ENCODE results near the gene ST3GAL4. TPM values are rescaled to one million over a fixed set of nuclear protein-coding genes. Genes with fewer than 3 reads are reported as not detected.
A peak's percentile ranks its signal among the peaks of the same experiment; 100 is the strongest.

Gene ST3GAL4
- polyA plus RNA-seq, 1 donor: 20.4 TPM

DNA sequence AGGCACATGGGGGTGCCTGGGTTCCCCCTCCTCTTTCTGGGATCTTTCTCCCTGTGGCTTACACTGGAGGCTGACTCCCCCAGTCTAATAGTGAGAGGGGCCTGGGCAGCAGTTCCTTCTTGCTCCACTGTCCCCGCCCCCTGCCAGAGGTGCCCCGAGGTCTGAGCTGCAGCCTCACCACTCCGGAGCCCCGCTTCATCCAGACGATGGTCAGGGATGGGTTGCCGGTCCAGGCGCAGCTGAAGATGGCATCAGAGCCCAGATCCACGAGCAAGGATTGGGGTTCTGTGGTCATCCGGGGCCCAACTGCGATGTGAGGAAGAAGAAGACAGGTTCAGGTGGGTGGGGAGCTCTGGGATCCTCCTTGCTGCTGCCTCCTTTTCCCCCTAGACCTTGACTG, 91.1 kb downstream of the ST3GAL4 start:
- peaks cover 24% of the 10 kb centered on the region for H3K27me3 ChIP-seq (ENCODE audit: control insufficient read depth, insufficient read depth, low read length)
- DNase-seq: no peak
- no peaks in the 10 kb centered on the region for H3K4me1 ChIP-seq (ENCODE audit: control insufficient read depth, insufficient read depth, low read length)
- H3K9me3 ChIP-seq (ENCODE audit: control insufficient read depth, low read depth, low read length): peaks cover 8% of the 10 kb centered on the region
- WGBS (ENCODE audit: insufficient coverage, low lambda C conversion rate): no CpG with 5 or more reads among the region's 10 CpGs
- H3K4me3 ChIP-seq (ENCODE audit: low read length): no peak overlapping the region
- H3K36me3 ChIP-seq (ENCODE audit: control insufficient read depth, insufficient read depth, low read length): no peaks in the 10 kb centered on the region
- no peak overlapping the region for H3K27ac ChIP-seq (ENCODE audit: low read length)

DNA sequence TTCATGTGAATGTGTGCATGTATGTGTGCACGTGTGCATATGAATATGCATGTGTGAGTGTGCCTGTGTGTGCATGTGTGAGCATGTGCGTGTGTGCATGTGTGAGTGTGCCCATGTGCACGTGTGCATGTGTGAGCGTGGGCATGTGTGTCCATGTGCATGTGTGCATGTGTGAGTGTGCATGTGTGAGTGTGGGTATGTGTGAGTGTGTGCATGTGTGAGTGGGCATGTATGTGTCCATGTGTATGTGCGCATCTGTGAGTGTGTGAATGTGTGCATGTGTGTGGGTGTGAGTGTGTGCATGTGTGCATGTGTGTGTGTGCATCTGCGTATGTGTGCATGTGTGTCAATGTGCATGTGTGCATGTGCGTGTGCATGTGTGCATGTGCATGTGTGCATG, 94.7 kb downstream of the ST3GAL4 start:
- H3K27ac ChIP-seq (ENCODE audit: low read length): no peak overlapping the region
- peaks cover 27% of the 10 kb centered on the region for H3K27me3 ChIP-seq (ENCODE audit: control insufficient read depth, insufficient read depth, low read length)
- peaks cover 8% of the 10 kb centered on the region for H3K9me3 ChIP-seq (ENCODE audit: control insufficient read depth, low read depth, low read length)
- H3K4me3 ChIP-seq (ENCODE audit: low read length): no peak overlapping the region
- H3K4me1 ChIP-seq (ENCODE audit: control insufficient read depth, insufficient read depth, low read length): no peaks in the 10 kb centered on the region
- DNase-seq: no peak
- no CpG with 5 or more reads among the region's 7 CpGs for WGBS (ENCODE audit: insufficient coverage, low lambda C conversion rate)
- no peaks in the 10 kb centered on the region for H3K36me3 ChIP-seq (ENCODE audit: control insufficient read depth, insufficient read depth, low read length)

DNA sequence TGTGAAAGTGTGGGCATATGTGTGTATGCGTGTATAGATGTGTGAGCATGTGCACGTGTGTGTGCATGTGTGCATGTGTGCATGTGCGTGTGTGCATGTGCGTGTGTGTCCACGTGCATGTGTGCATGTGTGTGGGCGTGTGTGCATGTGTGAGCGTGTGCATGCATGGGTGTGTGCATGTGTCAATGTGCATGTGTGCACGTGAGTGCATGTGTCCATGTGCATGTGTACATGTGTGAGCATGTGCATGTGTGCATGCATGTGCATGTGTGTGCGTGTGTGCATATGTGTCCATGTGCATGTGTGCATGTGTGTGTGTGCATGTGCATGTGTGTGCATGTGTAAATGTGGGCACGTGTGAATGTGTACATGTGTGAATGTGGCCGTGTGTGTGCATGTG, 95.3 kb downstream of the ST3GAL4 start:
- no peaks in the 10 kb centered on the region for H3K36me3 ChIP-seq (ENCODE audit: control insufficient read depth, insufficient read depth, low read length)
- no peak overlapping the region for H3K4me3 ChIP-seq (ENCODE audit: low read length)
- H3K27ac ChIP-seq (ENCODE audit: low read length): no peak overlapping the region
- no peak for DNase-seq
- peaks cover 27% of the 10 kb centered on the region for H3K27me3 ChIP-seq (ENCODE audit: control insufficient read depth, insufficient read depth, low read length)
- no CpG with 5 or more reads among the region's 11 CpGs for WGBS (ENCODE audit: insufficient coverage, low lambda C conversion rate)
- peaks cover 8% of the 10 kb centered on the region for H3K9me3 ChIP-seq (ENCODE audit: control insufficient read depth, low read depth, low read length)
- H3K4me1 ChIP-seq (ENCODE audit: control insufficient read depth, insufficient read depth, low read length): no peaks in the 10 kb centered on the region

DNA sequence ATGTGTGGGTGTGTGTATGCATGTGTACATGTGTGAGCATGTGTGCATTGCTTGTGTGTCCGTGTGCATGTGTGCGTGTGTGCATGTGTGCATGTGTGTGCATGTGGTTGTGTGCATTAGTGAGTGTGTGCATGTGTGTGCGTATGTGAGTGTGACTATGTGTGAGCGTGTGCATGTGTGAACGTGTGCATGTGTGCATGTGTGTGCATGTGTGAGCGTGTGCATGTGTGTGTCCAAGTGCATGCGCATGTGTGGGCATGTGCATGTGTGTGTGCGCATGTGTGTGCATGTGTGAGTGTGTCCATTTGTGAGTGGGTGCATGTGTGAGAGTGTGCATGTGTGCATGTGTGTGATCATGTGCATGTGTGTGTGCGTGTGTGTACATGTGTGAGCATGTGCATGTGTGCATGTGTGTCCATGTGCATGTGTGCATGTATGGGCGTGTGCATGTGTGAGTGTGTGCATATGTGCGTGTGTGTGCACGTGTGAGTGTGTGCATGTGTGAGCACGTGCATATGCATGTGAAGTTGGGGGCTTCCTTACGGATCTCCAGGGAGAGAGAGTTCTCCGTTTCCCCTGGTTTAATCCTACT, 95.8 kb downstream of the ST3GAL4 start:
- Histone ChIP-seq H3K9me3 (ENCODE audit: control insufficient read depth, low read depth, low read length) (peaks cover 8% of the 10 kb centered on the region), H3K27me3 (ENCODE audit: control insufficient read depth, insufficient read depth, low read length) (peaks cover 31% of the 10 kb centered on the region), H3K27ac (ENCODE audit: low read length) (no peak overlapping the region), H3K4me3 (ENCODE audit: low read length) (no peak overlapping the region), H3K36me3 (ENCODE audit: control insufficient read depth, insufficient read depth, low read length) (no peaks in the 10 kb centered on the region), H3K4me1 (ENCODE audit: control insufficient read depth, insufficient read depth, low read length) (no peaks in the 10 kb centered on the region)
- no peak for DNase-seq
- WGBS (ENCODE audit: insufficient coverage, low lambda C conversion rate): no CpG with 5 or more reads among the region's 15 CpGs

DNA sequence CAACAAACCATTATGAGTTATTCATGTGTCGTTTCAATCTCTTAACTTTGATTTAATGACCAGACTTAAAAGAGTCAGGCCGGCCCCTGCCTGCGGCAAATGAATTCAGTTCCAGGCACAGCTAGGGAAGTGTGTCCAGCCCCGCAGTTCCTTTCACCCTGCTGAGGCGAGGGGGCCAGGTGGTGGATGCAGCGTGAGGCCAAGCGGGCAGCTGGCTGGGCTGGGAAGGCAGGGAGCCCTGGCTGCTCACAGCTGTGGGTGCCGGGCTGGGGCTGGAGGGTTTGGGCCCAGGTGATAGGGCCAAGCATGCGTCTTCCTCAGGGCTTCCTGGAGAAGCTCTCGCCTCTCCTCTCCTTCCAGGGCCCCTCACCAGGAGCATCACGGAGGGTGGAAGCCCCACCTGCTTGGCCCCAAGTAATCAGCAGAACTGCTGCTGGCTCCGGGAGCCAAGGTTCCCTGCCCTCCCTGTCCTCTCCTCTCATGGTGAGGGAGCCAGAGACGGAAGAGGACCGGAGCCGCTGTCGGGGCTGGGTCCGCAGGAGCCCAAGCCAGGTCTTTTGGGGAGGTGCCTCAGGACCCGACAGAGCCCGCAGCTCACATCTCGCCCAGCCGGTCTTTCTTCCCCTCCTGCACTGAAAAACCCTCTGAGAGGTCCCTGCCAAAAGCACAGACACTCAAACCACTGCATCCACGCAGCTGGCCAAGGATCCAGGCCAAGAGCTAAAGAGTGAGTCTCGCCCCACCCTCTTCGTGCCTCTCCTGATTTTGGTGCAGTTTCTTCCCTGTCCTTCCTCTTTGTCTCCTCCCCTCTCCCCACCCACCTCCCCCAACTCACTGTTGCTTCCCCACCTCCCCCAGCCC, 97.0 kb downstream of the ST3GAL4 start:
- Histone ChIP-seq H3K4me3 (ENCODE audit: low read length) (no peak overlapping the region), H3K36me3 (ENCODE audit: control insufficient read depth, insufficient read depth, low read length) (no peaks in the 10 kb centered on the region), H3K27ac (ENCODE audit: low read length) (no peak overlapping the region), H3K27me3 (ENCODE audit: control insufficient read depth, insufficient read depth, low read length) (peaks cover 34% of the 10 kb centered on the region), H3K9me3 (ENCODE audit: control insufficient read depth, low read depth, low read length) (peaks cover 8% of the 10 kb centered on the region), H3K4me1 (ENCODE audit: control insufficient read depth, insufficient read depth, low read length) (no peaks in the 10 kb centered on the region)
- no CpG with 5 or more reads among the region's 24 CpGs for WGBS (ENCODE audit: insufficient coverage, low lambda C conversion rate)
- DNase-seq: no peak

DNA sequence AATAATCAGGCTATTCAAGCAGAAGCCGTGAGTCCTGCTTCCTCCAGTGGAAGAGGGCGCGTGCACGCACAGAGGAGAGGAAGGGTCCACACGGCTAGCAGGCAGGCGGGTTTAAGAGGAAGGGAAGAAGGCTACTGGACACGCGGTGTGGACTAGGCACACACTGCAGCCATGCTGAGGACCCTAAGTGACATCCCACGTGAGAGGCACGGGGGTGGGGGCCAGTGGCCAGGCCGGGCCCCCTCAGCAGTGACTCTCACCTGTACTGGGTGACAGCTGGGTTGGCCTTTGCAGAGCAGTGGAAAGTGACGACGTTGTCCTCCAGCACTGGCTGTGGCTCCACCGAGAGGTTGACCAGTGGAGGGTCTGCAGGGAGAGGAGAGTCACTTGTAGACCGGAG, 100.6 kb downstream of the ST3GAL4 start:
- peaks cover 43% of the 10 kb centered on the region for H3K27me3 ChIP-seq (ENCODE audit: control insufficient read depth, insufficient read depth, low read length)
- no peak overlapping the region for H3K27ac ChIP-seq (ENCODE audit: low read length)
- H3K4me1 ChIP-seq (ENCODE audit: control insufficient read depth, insufficient read depth, low read length): no peaks in the 10 kb centered on the region
- no CpG with 5 or more reads among the region's 15 CpGs for WGBS (ENCODE audit: insufficient coverage, low lambda C conversion rate)
- no peaks in the 10 kb centered on the region for H3K36me3 ChIP-seq (ENCODE audit: control insufficient read depth, insufficient read depth, low read length)
- H3K4me3 ChIP-seq (ENCODE audit: low read length): no peak overlapping the region
- no peak for DNase-seq
- peaks cover 1% of the 10 kb centered on the region for H3K9me3 ChIP-seq (ENCODE audit: control insufficient read depth, low read depth, low read length)

DNA sequence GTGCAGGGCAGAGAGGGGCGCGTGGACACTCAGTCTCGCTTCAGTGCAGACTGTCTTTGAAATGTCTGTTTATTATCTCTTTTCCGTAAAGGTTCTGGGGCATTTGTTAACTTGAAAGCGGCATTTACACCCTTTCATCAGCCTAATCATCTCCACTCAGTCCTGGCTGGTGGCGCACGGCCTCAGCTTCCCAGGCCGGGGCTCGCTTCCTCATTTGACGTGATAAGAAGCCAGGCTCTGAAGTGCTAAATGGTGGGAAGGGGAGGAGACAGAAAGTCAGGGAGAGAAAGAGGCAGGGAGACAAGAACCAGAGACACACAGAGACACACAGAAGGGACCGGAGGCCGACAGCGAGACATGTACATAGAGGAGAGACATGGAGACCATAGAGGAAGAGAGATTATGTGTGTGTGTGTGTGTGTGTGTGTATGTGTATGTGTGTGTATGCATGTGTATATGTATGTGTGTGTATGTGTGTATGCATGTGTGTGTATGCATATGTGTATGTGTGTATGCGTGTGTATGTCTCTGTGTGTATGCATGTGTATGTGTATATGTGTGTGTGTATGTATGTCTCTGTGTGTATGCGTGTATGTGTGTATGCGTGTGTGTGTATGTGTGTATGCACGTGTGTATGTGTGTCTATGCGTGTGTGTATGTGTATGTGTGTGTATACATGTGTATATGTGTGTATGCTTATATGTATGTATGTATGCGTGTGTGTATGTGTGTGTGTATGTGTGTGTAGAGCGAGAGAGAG, 101.5 kb downstream of the ST3GAL4 start:
- no peak overlapping the region for H3K4me3 ChIP-seq (ENCODE audit: low read length)
- 93% methylated on average over 5 of the region's 20 CpGs for WGBS (ENCODE audit: insufficient coverage, low lambda C conversion rate)
- H3K9me3 ChIP-seq (ENCODE audit: control insufficient read depth, low read depth, low read length): no peaks in the 10 kb centered on the region
- peaks cover 40% of the 10 kb centered on the region for H3K27me3 ChIP-seq (ENCODE audit: control insufficient read depth, insufficient read depth, low read length)
- H3K36me3 ChIP-seq (ENCODE audit: control insufficient read depth, insufficient read depth, low read length): no peaks in the 10 kb centered on the region
- DNase-seq: no peak
- no peaks in the 10 kb centered on the region for H3K4me1 ChIP-seq (ENCODE audit: control insufficient read depth, insufficient read depth, low read length)
- no peak overlapping the region for H3K27ac ChIP-seq (ENCODE audit: low read length)

DNA sequence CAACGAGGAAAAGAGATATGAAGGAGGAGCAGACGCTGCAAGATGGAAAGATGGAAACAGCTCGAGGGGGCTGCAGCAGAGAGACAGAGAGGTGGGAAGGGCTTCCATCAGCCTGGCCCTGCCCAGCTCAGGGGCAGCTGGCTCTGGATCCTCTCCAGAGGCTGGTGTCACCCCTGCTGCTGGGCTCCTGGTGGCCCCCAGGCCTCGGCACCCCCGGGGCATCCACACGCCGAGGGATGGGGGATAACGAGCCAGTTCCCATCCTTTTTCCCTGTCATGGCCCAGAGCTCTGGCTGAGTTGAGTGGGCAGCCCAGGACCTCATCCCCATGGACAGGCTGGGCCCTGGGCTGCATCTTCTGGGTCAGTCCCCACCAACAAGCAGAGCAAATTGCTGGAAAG, 102.3 kb downstream of the ST3GAL4 start:
- Histone ChIP-seq H3K27me3 (ENCODE audit: control insufficient read depth, insufficient read depth, low read length) (peaks cover 32% of the 10 kb centered on the region), H3K36me3 (ENCODE audit: control insufficient read depth, insufficient read depth, low read length) (no peaks in the 10 kb centered on the region), H3K9me3 (ENCODE audit: control insufficient read depth, low read depth, low read length) (no peaks in the 10 kb centered on the region), H3K4me1 (ENCODE audit: control insufficient read depth, insufficient read depth, low read length) (no peaks in the 10 kb centered on the region), H3K4me3 (ENCODE audit: low read length) (no peak overlapping the region), H3K27ac (ENCODE audit: low read length) (no peak overlapping the region)
- no peak for DNase-seq
- WGBS (ENCODE audit: insufficient coverage, low lambda C conversion rate): 69% methylated on average over 3 of the region's 8 CpGs

DNA sequence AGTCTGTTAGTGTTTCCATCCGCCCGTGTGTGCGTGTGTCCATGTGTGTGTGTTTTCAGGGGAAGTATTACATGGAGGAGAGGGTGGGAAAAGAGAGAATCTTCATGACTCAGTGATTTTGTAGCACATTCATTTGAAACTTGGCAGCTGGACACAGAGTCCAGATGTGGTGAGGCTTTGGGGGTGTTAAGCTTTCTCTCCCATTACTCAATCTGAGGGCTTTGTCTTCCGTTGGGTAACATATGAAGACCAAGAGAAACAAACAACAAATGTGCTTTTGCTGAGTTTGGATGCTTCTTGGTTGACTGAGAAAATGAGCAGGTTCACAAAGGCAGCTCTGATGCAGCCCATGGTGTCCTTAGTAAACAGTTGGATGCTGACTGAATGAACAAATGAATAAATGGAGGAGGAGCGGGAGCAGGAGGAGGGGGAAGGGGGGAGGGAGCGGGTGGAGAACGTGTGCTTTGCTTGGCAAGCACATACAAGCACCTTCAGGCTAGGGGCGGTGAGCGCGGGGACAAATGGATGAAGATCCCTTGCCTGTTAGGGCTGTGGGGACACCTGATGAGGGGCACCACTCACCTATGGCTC, 104.3 kb downstream of the ST3GAL4 start:
- peaks cover 23% of the 10 kb centered on the region for H3K27me3 ChIP-seq (ENCODE audit: control insufficient read depth, insufficient read depth, low read length)
- no CpG with 5 or more reads among the region's 10 CpGs for WGBS (ENCODE audit: insufficient coverage, low lambda C conversion rate)
- H3K9me3 ChIP-seq (ENCODE audit: control insufficient read depth, low read depth, low read length): no peaks in the 10 kb centered on the region
- H3K4me1 ChIP-seq (ENCODE audit: control insufficient read depth, insufficient read depth, low read length): no peaks in the 10 kb centered on the region
- H3K27ac ChIP-seq (ENCODE audit: low read length): no peak overlapping the region
- peak in 1 of 2 donors; percentile 39 for DNase-seq
- no peak overlapping the region for H3K4me3 ChIP-seq (ENCODE audit: low read length)
- H3K36me3 ChIP-seq (ENCODE audit: control insufficient read depth, insufficient read depth, low read length): no peaks in the 10 kb centered on the region

DNA sequence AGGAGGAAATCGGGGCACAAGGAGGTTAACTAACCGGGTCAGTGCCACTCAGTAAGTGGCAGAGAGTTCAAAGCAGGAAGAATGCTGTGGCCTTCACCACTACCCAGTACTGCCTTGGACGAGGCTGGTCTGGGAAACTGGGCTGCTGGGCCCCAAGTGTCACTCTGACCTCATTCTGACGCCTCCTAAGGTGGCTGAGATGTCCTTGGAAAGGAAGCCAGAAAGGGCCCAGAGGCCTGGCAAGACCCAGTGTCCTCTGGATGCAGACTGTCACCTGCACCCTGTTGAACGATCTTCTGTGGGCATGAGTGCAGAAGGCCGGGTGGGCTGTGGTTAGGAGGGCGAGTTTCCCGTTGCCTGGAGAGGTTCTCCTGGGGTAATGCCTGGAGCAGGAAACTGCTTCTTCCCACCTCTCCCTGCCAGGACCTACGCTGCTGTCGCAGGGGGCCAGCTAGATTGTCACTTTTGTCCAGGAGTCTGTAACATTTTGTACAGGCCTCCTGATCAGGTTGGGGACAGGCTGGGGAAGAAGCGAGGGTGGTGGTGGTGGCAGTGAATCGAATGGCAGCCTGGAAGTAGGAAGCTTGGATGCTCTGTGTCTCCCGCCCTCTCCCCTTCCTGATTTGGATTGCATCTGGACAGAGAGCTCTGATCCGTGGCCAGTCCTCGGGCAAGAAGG, 105.1 kb downstream of the ST3GAL4 start:
- Histone ChIP-seq H3K9me3 (ENCODE audit: control insufficient read depth, low read depth, low read length) (no peaks in the 10 kb centered on the region), H3K4me3 (ENCODE audit: low read length) (no peak overlapping the region), H3K27me3 (ENCODE audit: control insufficient read depth, insufficient read depth, low read length) (peaks cover 29% of the 10 kb centered on the region), H3K4me1 (ENCODE audit: control insufficient read depth, insufficient read depth, low read length) (no peaks in the 10 kb centered on the region), H3K27ac (ENCODE audit: low read length) (no peak overlapping the region), H3K36me3 (ENCODE audit: control insufficient read depth, insufficient read depth, low read length) (no peaks in the 10 kb centered on the region)
- WGBS (ENCODE audit: insufficient coverage, low lambda C conversion rate): no CpG with 5 or more reads among the region's 15 CpGs
- no peak for DNase-seq

Measured in large intestine (tissue), 3 donors.